H1 (cell line): Measurements from ENCODE around the gene SUSD5. TPM values are rescaled to one million over a fixed set of nuclear protein-coding genes. Genes with fewer than 3 reads are reported as not detected.

ENCODE experiments used
- CTCF ChIA-PET: fragments of 300-600 bp; sonication (Branson Sonifier 250); formaldehyde crosslinking; loops from one replicate; lab custom pipeline; 2021; ENCODE audit not compliant: partially characterized antibody; lab: Charles Lee
- POLR2A ChIA-PET: fragments of 300-600 bp; sonication (Branson Sonifier 250); formaldehyde crosslinking; loops from one replicate; lab custom pipeline; 2021; ENCODE audit warnings: inconsistent platforms; ENCODE audit not compliant: partially characterized antibody; lab: Charles Lee
- DNase-seq, 2 experiments: peaks; one replicate each; pipeline versions ENCODE4 v3.0.0 to v3.0.0-alpha.2; 2010 to 2022; ENCODE audit warnings: low spot score in 2 of 2, low read depth in 1 of 2, mixed read lengths in 1 of 2
- FAIRE-seq: peaks from 2 replicates; lab custom pipeline; 2011; peaks lifted over from hg19 to GRCh38; lab: Jason Lieb, UNC
- H2AFZ ChIP-seq: 2 replicates; pipeline ENCODE4 v1.8.1; 2012; ENCODE audit warnings: low read length, inconsistent platforms
- H2AK5ac ChIP-seq: 2 replicates; pipeline ENCODE4 v1.6.1; 2013; ENCODE audit warnings: low read depth, low read length
- H2BK120ac ChIP-seq: replicated peaks from 2 replicates; pipeline ENCODE3; 2013; ENCODE audit warnings: low read depth, low read length, inconsistent platforms
- H2BK12ac ChIP-seq: 2 replicates; pipeline ENCODE4 v1.6.1; 2013; ENCODE audit warnings: low read depth, low read length
- H2BK15ac ChIP-seq: 2 replicates; pipeline ENCODE4 v1.6.1; 2013; ENCODE audit warnings: low read length
- H2BK20ac ChIP-seq: 2 replicates; pipeline ENCODE4 v1.6.1; 2013; ENCODE audit warnings: low read length
- H2BK5ac ChIP-seq: 2 replicates; pipeline ENCODE4 v1.6.1; 2013; ENCODE audit warnings: low read depth, low read length
- H3K14ac ChIP-seq: 2 replicates; pipeline ENCODE4 v1.6.1; 2013; ENCODE audit warnings: inconsistent platforms; ENCODE audit not compliant: insufficient read length
- H3K18ac ChIP-seq: 2 replicates; pipeline ENCODE4 v1.6.1; 2013; ENCODE audit warnings: low read length; ENCODE audit errors: extremely low read depth
- H3K23ac ChIP-seq: 2 replicates; pipeline ENCODE4 v1.6.1; 2013; ENCODE audit warnings: inconsistent platforms; ENCODE audit not compliant: insufficient read length
- H3K23me2 ChIP-seq: 2 replicates; pipeline ENCODE4 v1.6.1; 2013; ENCODE audit warnings: low read depth, low read length
- H3K27ac ChIP-seq: 2 replicates; pipeline ENCODE4 v1.6.1; 2011; ENCODE audit warnings: low read depth, low read length, inconsistent platforms
- H3K27me3 ChIP-seq, 4 experiments: replicated peaks in 1 of 4; 1 replicate in 1 of 4; 2 replicates in 3 of 4; pipeline versions ENCODE4 v1.6.1 to v1.8.1; 2011 to 2013; ENCODE audit warnings: low read length in 3 of 4, mild to moderate bottlenecking in 3 of 4, inconsistent platforms in 2 of 4, mixed read lengths in 2 of 4, moderate library complexity in 1 of 4; ENCODE audit not compliant: control insufficient read depth in 3 of 4, insufficient read depth in 3 of 4; ENCODE audit errors: extremely low read depth in 1 of 4
- H3K36me3 ChIP-seq, 4 experiments: 2 replicates each; pipeline versions ENCODE4 v1.6.1 to v1.8.1; 2011 to 2013; ENCODE audit warnings: mild to moderate bottlenecking in 4 of 4, low read length in 3 of 4, moderate library complexity in 2 of 4, control low read depth in 1 of 4, inconsistent platforms in 1 of 4; ENCODE audit not compliant: insufficient read depth in 4 of 4, control insufficient read depth in 2 of 4
- H3K4ac ChIP-seq: replicated peaks from 2 replicates; pipeline ENCODE3; 2013; ENCODE audit warnings: low read length, low read depth, mixed read lengths, inconsistent platforms; ENCODE audit not compliant: insufficient read length
- H3K4me1 ChIP-seq, 4 experiments: replicated peaks in 1 of 4; 1 replicate in 1 of 4; 2 replicates in 3 of 4; pipeline versions ENCODE4 v1.6.1 to v1.8.1; 2011 to 2013; ENCODE audit warnings: low read length in 3 of 4, inconsistent platforms in 2 of 4, mixed read lengths in 1 of 4; ENCODE audit not compliant: insufficient read depth in 4 of 4, control insufficient read depth in 3 of 4
- H3K4me2 ChIP-seq, 2 experiments: 2 replicates each; pipeline versions ENCODE4 v1.6.1 to v1.8.1; 2011 to 2013; ENCODE audit warnings: low read depth in 2 of 2, low read length in 2 of 2, control low read depth in 1 of 2, inconsistent platforms in 1 of 2, mild to moderate bottlenecking in 1 of 2; ENCODE audit not compliant: insufficient read depth in 1 of 2
- H3K4me3 ChIP-seq, 4 experiments: fragments of 200-600, 300-600 bp in 1 of 4; sonication (generic), shearing (Covaris generic), sonication (Bioruptor Twin) in 1 of 4; 2 replicates each; pipeline versions ENCODE4 v1.5.1 to v1.8.1; 2011 to 2016; ENCODE audit warnings: low read length in 4 of 4, low read depth in 3 of 4, control low read depth in 2 of 4, inconsistent platforms in 2 of 4, mild to moderate bottlenecking in 2 of 4, mixed read lengths in 1 of 4, moderate library complexity in 1 of 4; ENCODE audit not compliant: insufficient read depth in 2 of 4; ENCODE audit errors: extremely low read depth in 1 of 4
- H3K56ac ChIP-seq: replicated peaks from 2 replicates; pipeline ENCODE3; 2013; ENCODE audit warnings: low read depth, mild to moderate bottlenecking, mixed read lengths, low read length, inconsistent platforms; ENCODE audit not compliant: insufficient read length
- H3K79me1 ChIP-seq: 2 replicates; pipeline ENCODE4 v1.6.1; 2013; ENCODE audit warnings: low read depth, low read length, control low read depth
- H3K79me2 ChIP-seq, 2 experiments: 2 replicates each; pipeline versions ENCODE4 v1.6.1 to v1.8.1; 2012 to 2013; ENCODE audit warnings: low read length in 2 of 2, mild to moderate bottlenecking in 2 of 2, inconsistent platforms in 1 of 2; ENCODE audit not compliant: insufficient read depth in 2 of 2, control insufficient read depth in 1 of 2
- H3K9ac ChIP-seq, 4 experiments: replicated peaks in 1 of 4; 1 replicate in 1 of 4; 2 replicates in 3 of 4; pipeline versions ENCODE4 v1.6.1 to v1.8.1; 2011 to 2013; ENCODE audit warnings: low read depth in 3 of 4, low read length in 3 of 4, control low read depth in 2 of 4, mild to moderate bottlenecking in 2 of 4, moderate library complexity in 2 of 4, inconsistent platforms in 1 of 4; ENCODE audit errors: extremely low read depth in 1 of 4
- H3K9me3 ChIP-seq, 2 experiments: 2 replicates each; pipeline versions ENCODE4 v1.6.1 to v1.8.1; 2012 to 2013; ENCODE audit warnings: mild to moderate bottlenecking in 2 of 2, moderate library complexity in 2 of 2, control low read depth in 1 of 2, inconsistent platforms in 1 of 2, low read depth in 1 of 2, low read length in 1 of 2, mixed read lengths in 1 of 2; ENCODE audit not compliant: insufficient read depth in 2 of 2
- H4K20me1 ChIP-seq, 2 experiments: replicated peaks in 1 of 2; 2 replicates each; pipeline versions ENCODE3 to v1.8.1; 2011 to 2013; ENCODE audit warnings: inconsistent platforms in 2 of 2, low read length in 2 of 2, mild to moderate bottlenecking in 1 of 2; ENCODE audit not compliant: insufficient read depth in 2 of 2, control insufficient read depth in 1 of 2
- H4K5ac ChIP-seq: 2 replicates; pipeline ENCODE4 v1.6.1; 2013; ENCODE audit warnings: low read length, low read depth, mixed read lengths, inconsistent platforms; ENCODE audit not compliant: insufficient read length
- H4K8ac ChIP-seq: 2 replicates; pipeline ENCODE4 v1.8.0; 2013; ENCODE audit warnings: mild to moderate bottlenecking, moderate library complexity, low read length, inconsistent platforms; ENCODE audit not compliant: insufficient read depth; ENCODE audit errors: extremely low read depth
- H4K91ac ChIP-seq: replicated peaks from 2 replicates; pipeline ENCODE3; 2013; ENCODE audit warnings: low read length, mixed read lengths, inconsistent platforms; ENCODE audit not compliant: insufficient read length
- ATF3 ChIP-seq: IDR thresholded peaks from 2 replicates; pipeline ENCODE4 v1.6.1; 2011; ENCODE audit warnings: low read depth, mild to moderate bottlenecking, low read length; ENCODE audit not compliant: insufficient read depth
- BCL11A ChIP-seq, 2 experiments: IDR thresholded peaks; one replicate each; pipeline ENCODE4 v1.6.1; 2011; ENCODE audit warnings: low read depth in 2 of 2, low read length in 2 of 2, mild to moderate bottlenecking in 2 of 2
- CEBPB ChIP-seq: IDR thresholded peaks from 2 replicates; pipeline ENCODE4 v1.6.1; 2012; ENCODE audit warnings: low read depth, low read length
- CHD2 ChIP-seq: IDR thresholded peaks from 2 replicates; pipeline ENCODE4 v1.6.1; 2012; ENCODE audit warnings: low read length, improper control_type of control experiment
- EGR1 ChIP-seq: IDR thresholded peaks from 2 replicates; pipeline ENCODE4 v1.6.1; 2011; ENCODE audit warnings: low read depth, low read length, borderline replicate concordance
- NANOG ChIP-seq: IDR thresholded peaks from 2 replicates; pipeline ENCODE4 v1.6.1; 2011; ENCODE audit warnings: low read length, low read depth, mild to moderate bottlenecking, inconsistent platforms; ENCODE audit not compliant: insufficient read depth, poor library complexity, severe bottlenecking
- POLR2A ChIP-seq, 2 experiments: IDR thresholded peaks; 1 replicate in 1 of 2; 2 replicates in 1 of 2; pipeline ENCODE4 v1.6.1; 2011; ENCODE audit warnings: low read depth in 2 of 2, low read length in 2 of 2, mild to moderate bottlenecking in 2 of 2; ENCODE audit errors: control extremely low read depth in 1 of 2
- RFX5 ChIP-seq: IDR thresholded peaks from 2 replicates; pipeline ENCODE4 v1.6.1; 2011; ENCODE audit warnings: low read depth, low read length, improper control_type of control experiment, borderline replicate concordance
- SAP30 ChIP-seq: fragments of 300-600 bp; sonication (generic); IDR thresholded peaks from 2 replicates; pipeline ENCODE4 v1.7.1; 2012; ENCODE audit warnings: low read length, moderate library complexity, mild to moderate bottlenecking, inconsistent platforms; ENCODE audit not compliant: insufficient read depth, insufficient replicate concordance
- SIX5 ChIP-seq: IDR thresholded peaks from 2 replicates; pipeline ENCODE4 v1.6.1; 2011; ENCODE audit warnings: mild to moderate bottlenecking, low read depth, low read length
- SP2 ChIP-seq: IDR thresholded peaks from 2 replicates; pipeline ENCODE4 v1.6.1; 2012; ENCODE audit warnings: mild to moderate bottlenecking, low read length, inconsistent platforms
- WGBS, 2 experiments: shearing (Covaris generic) in 1 of 2; methylation state at CpG; one replicate each; pipeline versions ENCODE4 v1.1.6 to v1.1.7; 2013 to 2015; ENCODE audit warnings: low lambda C conversion rate in 2 of 2, mixed read lengths in 2 of 2, inconsistent platforms in 1 of 2, low coverage in 1 of 2, missing lambda C conversion rate in 1 of 2; ENCODE audit not compliant: insufficient replicate concordance in 2 of 2, insufficient coverage in 1 of 2, insufficient read length in 1 of 2; ENCODE audit errors: extremely low coverage in 1 of 2, missing lambda C conversion rate in 1 of 2; 5-methylcytosine and 5-hydroxymethylcytosine counted together
- polyA plus RNA-seq, 7 experiments: library from polyadenylated mRNA; depleted of rRNA in 3 of 7; stranded (reverse) in 5 of 7; unstranded in 2 of 7; fragments of >200 nt in 5 of 7; fragments of 200-250 nt in 2 of 7; gene quantifications; 1 replicate in 5 of 7; 2 replicates in 1 of 7; 4 replicates in 1 of 7; pipeline versions ENCODE4 v1.2.1 to v1.2.3, GENCODE V29; 2011 to 2013; ENCODE audit warnings: missing spikeins in 2 of 7, mixed read lengths in 2 of 7
- total RNA-seq: library from RNA; stranded (reverse); fragmentation: NEBNext Ultra II Directional; extraction: Animal tissue kit (Norgen Biotek cat#: 25700); gene quantifications from 2 replicates; pipeline ENCODE4 v1.2.1, GENCODE V29; 2021

SUSD5 gene
- total and polyA plus RNA-seq, 2 of the 8 experiments (the other 6 are each of a cell fraction or from before 2014, with no cell fraction given): 0.92 to 3.3 TPM

DNA sequence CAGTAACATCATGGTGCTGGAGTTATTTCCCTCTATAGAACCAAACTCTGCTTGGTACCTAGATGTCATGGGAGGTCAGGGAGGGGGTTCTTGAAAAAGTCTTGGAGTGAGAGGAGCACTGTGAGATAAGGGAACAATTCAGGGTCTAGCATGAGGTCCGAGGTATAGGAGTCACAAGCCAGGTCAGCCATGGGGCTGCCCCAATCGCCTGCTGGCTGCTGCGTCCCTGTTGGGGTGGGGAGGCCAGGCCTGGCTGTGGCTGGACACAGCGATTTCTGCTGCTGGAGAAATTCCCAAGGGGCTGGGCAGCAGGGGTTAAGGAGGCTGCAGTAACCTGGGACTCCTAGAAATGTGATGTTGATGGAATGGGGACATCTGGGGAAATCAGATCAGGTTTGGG lies 44.9 kb downstream of the SUSD5 start:
- Histone ChIP-seq H3K27ac (no peak overlapping the region), H3K4me2 (no peak overlapping the region), H2AFZ (no peak overlapping the region), H3K14ac (no peak overlapping the region), H3K79me2 (no peaks in the 10 kb centered on the region), H4K91ac (no peak overlapping the region), H3K27me3 (no peaks in the 10 kb centered on the region), H3K4me3 (no peak overlapping the region), H2BK12ac (no peak overlapping the region), H3K23ac (no peak overlapping the region), H2BK5ac (no peak overlapping the region), H2AK5ac (no peak overlapping the region), H3K79me1 (0 out of 2 replicates have a peak, but pooled peaks cover 3% of the 10 kb centered on the region), H2BK120ac (no peak overlapping the region), H3K9me3 (no peaks in the 10 kb centered on the region), H3K4me1 (no peaks in the 10 kb centered on the region), H3K4ac (no peak overlapping the region), H4K8ac (no peak overlapping the region), H2BK15ac (no peak overlapping the region), H4K5ac (no peak overlapping the region), H3K18ac (no peak overlapping the region), H3K56ac (no peak overlapping the region), H4K20me1 (no peaks in the 10 kb centered on the region), H3K36me3 (no peaks in the 10 kb centered on the region), H3K9ac (no peak overlapping the region), H2BK20ac (no peak overlapping the region), H3K23me2 (no peaks in the 10 kb centered on the region)
- 76% methylated on average over 3 of the region's 4 CpGs; no CpG with 5 or more reads in 1 of the 2 experiments for WGBS, 2 experiments
- CTCF ChIA-PET: interaction anchor here (1.3 to 2.5 kb wide), 3 partner anchors 29 to 199 kb away, joined by 5 to 7 read pairs (median 5); no protein-coding TSS in a partner anchor
- TF ChIP-seq NANOG (no peak), SIX5 (no peak), CHD2 (no peak), CEBPB (no peak), EGR1 (no peak), SAP30 (no peak), BCL11A (IDR thresholded peaks at IDR 0.05; ENCODE audit: low read depth in 2 of 2, low read length in 2 of 2) (no peak), POLR2A (IDR thresholded peaks at IDR 0.05; ENCODE audit: control extremely low read depth in 1 of 2, low read depth in 2 of 2, low read length in 2 of 2) (no peak), RFX5 (no peak), SP2 (no peak), ATF3 (no peak)
- POLR2A ChIA-PET: no interaction called here
- DNase-seq: no peak
- FAIRE-seq: no peak
